HL-60 (cell line): ENCODE results near the gene ZNF202.

Experiments
- CTCF ChIP-seq: IDR thresholded peaks from one replicate; pipeline ENCODE4 v1.5.1; 2011; ENCODE audit warnings: low read length, control low read depth, inconsistent platforms; ENCODE audit not compliant: insufficient read depth
- SPI1 ChIP-seq: IDR thresholded peaks from 2 replicates; pipeline ENCODE4 v1.6.1; 2012; ENCODE audit warnings: low read depth, mild to moderate bottlenecking, borderline replicate concordance

GRCh38 chr11:123736769-123737168 is 4.7 kb downstream of the ZNF202 start:
- TF ChIP-seq SPI1 (no peak), CTCF (no peak)
